Left kidney (tissue), 2 donors: Measurements from ENCODE around the gene PARD3. TPM values are rescaled to one million over a fixed set of nuclear protein-coding genes. Genes with fewer than 3 reads are reported as not detected.
"Not testable (repeated sequence)": the region's sequence is repeated elsewhere in the genome, so short reads cannot be mapped to it uniquely, and the experiment has no call there.

Source experiments
- DNase-seq: peaks from one replicate; pipeline ENCODE4 v3.0.0-alpha.2; 2013
- polyA plus RNA-seq: library from polyadenylated mRNA; unstranded; fragments of 120-200 nt; gene quantifications from one replicate; pipeline ENCODE4 v1.2.1, GENCODE V29; 2013; ENCODE audit not compliant: insufficient read length

The PARD3 gene
- polyA plus RNA-seq, 1 donor, result 81.9 TPM

DNA sequence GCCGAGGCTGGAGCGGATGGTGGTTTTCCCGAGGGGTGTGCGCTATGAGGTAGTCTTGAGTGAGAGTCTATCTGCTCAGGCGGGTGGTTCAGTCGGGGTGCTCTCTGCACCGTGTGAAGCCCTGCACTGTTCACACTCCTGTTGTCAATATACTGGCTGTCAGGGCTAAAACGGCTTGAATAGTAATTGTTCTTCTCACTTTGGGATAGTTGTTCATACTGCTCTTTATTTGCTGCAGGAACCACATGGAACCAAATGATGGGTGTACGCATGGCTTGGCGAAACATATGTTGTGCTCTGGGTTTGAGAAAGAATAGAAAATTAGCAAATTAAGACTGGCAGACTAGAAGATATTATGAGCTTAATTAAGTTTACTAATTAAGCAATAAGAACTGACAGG, 432.5 kb downstream of the PARD3 start:
- DNase-seq, result no peak

DNA sequence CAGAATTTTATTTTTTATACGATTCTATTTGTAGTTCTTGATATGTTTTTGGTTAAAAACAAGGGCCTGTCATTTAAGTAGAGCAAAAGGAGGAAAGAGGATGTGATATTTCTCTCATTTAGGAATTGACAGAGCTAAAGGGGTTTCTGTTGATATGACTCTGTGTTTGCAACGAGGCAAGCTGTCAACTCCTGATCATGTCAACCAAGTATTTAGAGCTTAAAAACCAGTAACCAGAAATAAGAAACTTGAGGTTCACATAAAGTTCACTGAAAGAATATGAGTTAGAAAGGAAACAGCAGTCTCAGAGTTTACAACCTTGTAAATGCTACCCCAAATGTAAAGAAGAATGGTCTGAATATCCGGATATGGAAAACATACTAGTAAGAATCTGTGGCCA, 434.2 kb downstream of the PARD3 start:
- DNase-seq, result no peak

DNA sequence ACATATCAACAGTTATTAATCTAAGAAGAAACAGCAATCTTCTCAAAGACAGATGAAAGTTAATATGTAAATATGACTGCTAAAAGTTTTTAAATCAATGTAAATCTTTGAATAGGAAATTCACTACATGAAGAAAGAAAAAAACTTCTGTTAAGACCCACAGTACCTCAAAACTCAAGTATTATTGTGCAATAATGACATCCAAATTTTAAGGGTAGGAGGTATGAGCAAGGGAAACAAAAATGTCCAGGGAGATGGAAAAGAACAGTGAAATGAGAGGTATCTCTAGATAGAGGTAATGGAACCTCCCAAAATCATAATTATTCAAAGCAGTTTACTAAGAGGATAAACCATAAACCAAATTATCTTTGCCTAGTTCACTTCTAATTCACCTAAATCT, 436.8 kb downstream of the PARD3 start:
- no peak for DNase-seq

DNA sequence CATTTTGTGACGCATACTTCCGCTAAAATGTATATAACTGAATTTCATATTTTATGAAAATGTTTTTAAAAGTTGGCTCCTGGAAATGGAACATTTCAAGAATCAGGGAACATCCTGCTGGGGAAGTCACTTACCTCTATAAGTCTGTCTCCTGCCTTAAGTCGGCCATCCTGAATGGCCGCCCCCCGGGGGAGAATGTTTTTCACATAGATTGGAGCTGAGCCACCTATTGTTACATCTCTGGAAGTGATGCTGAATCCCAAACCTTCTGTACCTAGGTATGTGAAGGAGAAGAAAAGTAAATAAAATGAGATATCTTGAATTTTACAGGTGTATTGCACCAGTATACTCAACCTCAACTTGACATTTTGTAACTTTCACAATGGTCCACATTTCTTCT, 437.3 kb downstream of the PARD3 start:
- DNase-seq, result no peak

DNA sequence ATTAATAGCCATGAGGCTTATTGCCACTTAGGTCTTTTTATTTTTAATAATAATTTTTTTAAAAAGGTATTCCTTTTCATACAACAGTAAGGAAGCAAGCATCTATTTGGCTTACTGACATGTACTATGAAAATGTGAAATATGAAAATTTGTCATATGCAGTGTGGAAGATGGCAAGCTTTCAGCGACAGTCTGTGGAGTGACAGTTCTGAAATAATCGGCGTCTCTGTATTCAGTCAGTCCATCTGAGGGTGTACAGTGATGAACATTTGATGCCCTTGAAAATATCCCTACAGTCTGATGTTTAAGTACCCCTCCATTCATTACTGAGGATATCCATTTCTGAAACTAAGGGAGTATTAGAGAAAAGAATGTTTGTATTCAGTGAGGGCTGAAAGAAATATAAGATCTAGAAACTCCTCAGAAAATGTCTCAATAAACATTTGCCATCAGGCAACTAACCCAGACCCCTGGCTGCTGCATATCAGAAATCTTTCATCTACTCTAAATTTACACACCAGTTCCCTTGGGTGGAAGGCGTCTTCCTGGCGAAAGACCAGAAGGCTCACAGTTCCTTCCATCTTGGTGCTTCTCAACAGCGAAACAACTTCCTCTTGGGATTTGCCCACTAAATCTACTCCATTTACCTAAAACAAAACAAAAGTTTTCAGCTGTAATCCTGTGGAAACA, 440.6 kb downstream of the PARD3 start:
- DNase-seq, result no peak

DNA sequence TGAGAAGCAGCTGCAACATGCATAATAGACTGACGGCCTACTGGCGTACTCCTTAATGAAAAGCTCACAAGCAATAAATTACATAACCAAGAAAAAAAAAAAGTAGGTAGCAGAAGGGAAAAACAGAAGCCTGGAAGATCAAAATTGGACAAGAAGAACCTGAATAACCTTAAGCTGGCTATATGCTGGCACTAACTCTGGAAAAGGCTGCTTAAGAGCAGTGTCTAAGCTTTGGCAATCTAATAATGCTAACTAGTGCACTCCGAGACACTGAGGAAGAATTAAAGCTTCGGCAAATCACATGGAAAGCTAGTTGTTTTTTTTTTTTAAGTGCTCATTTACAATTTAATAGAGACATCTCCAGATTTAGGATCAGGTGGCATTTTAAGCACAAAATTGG, 441.9 kb downstream of the PARD3 start:
- no peak for DNase-seq

DNA sequence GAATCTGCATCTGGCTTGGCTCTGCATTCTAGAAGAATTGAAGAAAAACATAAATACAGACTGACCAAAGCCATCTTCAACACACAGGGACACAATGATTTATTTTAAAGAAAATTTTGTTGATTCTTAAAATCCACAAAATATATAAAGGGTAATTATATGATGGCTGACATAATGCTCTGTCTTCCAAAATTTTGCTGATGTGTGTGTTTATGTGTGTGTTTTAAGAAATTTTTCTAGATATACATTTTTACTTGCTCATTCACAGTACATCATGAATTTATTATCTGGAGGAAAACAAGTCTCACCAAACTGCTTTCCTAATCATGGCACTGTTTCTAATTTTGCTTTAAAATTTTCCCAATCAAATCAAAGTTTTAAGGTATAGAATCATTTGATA, 442.6 kb downstream of the PARD3 start:
- DNase-seq, result no peak

DNA sequence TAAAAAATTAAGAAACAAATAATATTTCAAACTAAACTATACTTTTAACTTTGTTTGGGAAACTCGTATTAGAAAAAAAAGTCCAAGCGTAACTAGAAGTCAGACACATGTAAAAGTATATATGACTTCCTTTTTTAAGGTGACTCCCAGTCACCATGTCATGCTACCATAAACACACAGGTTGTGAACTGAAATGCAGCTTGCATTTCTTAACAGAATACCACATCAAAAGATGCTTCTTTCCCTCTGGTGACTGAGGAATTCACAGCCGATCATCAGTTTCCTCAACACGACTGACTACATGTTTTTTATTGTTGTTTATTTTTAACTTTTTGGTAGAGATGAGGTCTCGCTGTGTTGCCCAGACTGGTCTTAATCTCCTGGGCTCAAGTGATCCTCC, 445.0 kb downstream of the PARD3 start:
- no peak for DNase-seq

DNA sequence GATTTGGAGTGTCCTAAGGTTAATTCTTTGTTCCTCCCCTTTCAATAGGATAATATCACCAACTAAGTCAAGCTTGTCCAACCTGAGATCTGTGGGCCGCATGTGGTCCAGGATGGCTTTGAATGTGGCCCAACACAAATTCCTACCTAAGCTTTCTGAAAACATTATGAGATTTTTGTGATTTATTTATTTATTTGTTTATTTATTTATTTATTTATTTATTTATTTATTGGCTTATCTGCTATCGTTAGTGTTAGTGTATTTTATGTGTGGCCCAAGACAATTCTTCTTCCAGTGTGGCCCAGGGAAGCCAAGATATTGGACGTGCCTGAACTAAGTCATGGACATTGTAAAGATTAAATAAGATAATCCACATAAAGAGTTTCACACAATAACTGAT, 446.0 kb downstream of the PARD3 start:
- no peak for DNase-seq

DNA sequence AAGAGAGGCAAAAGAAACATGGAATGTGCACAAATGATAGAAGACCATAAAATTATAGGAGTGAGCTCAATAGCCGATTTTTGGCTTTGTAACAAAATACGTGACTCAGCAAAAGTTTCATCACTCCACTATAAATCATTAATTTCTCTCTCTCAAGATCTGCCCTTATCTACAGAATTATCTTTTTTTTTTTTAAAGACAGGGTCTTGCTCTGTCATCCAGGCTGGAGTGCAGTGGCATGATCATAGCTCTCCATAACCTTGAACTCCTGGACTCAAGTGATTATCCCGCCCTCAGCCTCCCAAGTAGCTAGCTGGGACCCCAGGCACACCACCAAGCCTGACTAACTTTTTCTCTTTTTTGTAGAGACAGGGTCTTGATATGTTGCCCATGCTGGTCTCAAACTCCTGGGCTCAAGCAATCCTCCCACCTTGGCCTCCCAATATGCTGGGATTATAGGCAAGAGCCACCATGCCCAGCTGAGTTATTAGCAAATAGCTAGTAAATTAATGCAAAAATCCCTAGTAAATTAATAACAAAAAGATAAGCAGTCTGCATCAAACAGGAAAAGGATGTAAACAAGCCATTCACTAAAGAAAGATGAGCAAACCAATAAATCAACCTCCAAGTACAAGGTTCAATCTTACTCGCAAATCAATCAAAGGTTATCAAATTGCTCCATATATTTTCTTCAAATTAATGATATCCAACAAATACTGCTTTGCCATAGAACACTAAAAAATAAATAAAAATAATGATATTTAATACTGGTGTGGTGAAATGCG, 450.7 kb downstream of the PARD3 start:
- DNase-seq, result no peak

DNA sequence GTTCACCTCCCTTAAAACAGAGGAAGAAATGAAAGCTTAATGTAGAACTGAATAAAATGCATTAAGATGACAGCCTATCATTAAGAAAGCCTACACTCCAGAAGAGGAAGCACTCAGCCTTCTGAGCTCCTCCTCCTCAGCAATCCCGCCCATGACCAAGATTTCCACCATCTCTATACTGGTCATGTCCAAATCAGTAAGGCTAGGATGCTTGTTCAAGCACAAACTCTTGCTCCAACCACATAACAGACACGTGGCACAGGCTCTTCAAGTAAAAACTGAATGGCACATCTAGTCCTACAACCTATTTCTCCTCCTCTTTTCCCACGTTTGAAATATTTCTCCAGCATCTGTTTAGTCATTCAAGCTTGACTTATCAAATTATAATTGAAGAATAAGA, 454.1 kb downstream of the PARD3 start:
- DNase-seq, result no peak

DNA sequence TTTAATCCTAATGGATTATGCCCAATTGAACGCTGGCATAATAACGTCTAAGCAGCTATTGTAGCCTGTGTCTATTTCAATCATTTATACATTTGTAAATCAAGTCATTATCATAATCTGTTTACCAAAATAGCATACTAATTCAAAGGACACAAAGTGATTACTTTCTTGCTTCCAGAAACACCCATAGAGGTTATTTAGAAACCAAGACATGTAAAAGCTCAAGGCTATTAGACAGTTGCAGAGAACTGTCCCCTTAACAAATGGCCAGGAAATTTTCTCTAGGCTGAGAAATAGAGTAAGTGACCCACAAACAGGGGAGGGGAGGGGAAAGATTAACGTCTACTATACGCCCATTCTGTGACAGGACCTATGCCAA, 455.7 kb downstream of the PARD3 start:
- DNase-seq, result no peak

DNA sequence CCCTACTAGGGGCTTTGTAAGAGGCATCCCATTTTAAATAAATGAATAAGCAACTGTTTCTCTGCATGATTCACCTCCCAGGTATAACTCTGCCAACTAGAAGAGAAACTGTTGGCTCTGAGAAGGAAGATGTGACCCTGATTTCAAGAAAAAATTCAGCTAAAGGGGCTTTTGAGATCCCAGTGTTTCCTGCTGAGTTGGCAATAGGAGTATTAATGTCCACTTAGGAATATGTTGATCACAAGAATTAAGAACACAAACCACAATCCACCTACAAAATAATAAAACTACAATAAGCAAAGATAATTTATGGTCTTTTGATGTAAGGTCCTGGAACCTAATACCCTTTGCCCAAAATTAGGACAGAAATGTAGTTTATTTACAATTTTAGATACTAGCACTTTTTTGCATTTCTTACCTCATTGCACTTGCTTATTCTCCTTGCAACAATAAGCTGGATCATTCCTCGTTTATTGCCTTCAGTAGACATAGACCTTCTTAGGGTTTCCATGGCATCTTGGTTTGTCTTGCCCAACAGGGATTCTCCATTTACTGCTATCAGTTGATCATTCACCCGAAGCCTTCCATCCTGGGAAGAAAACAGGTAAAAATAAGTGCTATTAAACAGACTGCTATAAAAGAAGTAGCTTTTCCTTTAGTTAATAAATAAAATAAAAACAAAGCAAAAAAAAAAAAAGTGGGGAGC, 456.2 kb downstream of the PARD3 start:
- DNase-seq, result no peak

DNA sequence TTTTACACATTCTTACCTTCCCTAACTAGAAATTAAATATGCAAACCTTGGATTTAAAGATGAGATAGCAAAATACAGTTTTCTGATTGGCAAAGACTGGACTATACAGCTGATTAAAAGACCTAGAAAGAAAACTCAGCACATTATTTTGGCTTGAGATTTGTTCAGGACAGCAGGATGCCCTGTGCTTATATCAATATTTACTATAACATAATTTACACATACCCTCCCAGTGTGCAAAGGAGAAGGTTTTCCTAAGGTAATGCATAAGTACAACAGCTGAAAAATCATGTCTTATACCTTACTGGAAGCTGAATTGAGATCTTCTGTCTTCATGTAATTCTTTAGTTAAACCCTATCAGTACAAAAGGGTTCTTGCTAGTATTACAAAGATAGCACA, 458.6 kb downstream of the PARD3 start:
- DNase-seq, result no peak

DNA sequence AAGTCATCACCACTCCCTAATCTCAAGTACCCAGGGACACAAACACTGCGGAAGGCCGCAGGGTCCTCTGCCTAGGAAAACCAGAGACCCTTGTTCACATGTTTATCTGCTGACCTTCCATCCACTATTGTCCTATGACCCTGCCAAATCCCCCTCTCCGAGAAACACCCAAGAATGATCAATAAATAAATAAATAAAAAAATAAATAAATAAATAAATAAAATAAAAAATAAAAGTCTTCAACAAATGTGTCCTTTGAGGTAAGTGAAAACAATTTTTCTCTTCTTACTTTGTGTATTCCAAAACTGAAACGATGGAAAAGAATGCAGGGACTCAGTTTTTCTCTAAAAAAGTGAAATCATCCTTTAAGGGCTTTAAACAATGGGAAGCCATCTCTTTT, 461.6 kb downstream of the PARD3 start:
- DNase-seq, result not testable (repeated sequence)

DNA sequence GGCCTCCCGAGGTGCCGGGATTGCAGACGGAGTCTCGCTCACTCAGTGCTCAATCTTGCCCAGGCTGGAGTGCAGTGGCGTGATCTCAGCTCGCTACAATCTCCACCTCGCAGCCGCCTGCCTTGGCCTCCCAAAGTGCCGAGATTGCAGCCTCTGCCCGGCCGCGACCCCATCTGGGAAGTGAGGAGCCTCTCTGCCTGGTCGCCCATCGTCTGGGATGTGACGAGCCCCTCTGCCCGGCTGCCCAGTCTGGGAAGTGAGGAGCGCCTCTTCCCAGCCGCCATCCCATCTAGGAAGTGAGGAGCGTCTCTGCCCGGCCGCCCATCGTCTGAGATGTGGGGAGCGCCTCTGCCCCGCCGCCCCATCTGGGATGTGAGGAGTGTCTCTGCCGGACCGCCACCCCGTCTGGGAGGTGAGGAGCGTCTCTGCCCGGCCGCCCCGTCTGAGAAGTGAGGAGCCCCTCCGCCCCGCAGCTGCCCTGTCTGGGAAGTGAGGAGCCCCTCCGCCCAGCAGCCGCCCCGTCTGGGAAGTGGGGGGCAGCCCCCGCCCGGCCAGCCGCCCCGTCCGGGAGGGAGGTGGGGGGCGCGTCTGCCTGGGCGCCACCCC, 462.4 kb downstream of the PARD3 start:
- DNase-seq, result not testable (repeated sequence)

DNA sequence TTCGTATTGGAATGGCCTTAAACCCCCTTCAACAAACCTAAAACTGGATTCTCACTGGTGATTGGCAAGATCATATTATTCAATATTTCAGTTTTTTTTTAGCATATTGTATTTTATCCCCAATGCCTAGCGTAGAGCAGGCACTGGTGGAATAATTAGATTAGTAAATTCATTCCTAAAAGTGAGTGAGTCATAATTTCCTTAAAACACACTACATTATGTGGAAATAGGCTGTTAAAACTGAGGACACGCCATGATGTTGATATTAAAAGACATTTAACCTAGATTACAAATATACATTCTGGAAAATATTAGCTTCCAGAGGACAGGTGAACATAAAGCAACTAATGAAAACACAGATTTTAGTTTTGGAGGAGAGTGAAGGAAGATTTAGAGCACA, 463.9 kb downstream of the PARD3 start:
- DNase-seq, result no peak

DNA sequence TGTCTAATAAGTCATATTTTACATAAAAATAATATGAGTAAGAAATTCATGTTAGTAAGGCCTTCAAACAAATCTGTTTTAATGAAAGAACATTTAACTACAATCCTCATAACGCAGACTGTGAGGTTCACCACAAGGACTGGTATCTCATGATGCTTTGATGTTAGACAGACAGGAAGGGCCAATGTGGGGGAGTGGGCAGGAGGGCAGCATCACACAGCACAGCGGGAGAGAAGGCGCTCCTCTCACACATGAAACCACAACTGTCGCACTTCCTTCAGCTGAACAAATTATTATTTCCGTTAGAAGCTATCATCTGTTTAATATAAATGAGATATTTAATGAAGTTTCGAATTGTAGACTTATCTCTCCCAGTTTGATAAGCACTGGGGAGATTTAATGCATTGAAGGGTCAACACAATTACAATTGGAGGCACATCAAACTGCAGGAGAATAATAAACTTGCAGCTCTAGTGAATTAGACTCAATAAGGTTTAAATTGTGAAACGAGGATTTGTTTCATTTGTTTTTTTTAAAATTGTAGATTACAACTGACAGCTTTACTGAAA, 466.1 kb downstream of the PARD3 start:
- DNase-seq, result no peak

DNA sequence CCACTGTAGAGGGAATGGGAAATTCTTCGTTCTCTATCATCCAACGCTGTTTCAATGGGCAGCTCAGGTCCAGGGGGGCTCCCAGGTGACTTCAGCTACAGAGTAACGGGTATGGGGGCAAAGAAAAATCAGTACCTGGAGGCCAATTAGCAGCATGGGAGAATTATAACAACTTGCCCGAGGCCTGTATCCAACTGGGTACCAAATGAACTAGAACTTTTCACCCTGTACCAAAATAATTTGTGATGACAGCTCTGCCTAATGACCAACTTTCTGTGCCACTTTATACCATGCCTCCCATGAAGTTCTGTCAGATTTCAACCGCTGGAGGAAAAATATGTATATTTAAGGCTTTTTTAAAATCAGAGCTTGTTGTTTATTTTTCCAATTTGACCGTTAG, 467.1 kb downstream of the PARD3 start:
- no peak for DNase-seq

DNA sequence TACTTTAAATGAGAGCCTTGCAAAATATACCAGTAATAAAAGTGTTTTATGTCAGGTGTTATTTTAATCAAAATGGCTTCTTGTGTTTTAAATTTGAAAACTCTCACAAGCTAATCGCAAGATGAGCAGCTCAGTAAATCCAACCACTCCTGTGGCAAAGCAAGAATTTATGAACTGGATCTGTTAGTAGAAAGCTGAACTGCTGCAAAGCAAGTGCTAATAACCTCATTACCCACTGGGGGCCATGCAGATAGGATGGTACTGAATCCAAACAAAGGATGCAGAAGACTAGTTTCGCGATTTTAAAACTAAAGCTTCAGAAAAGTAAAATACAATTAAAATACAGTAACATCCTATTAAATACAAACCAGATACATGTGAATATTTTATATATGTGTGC, 468.0 kb downstream of the PARD3 start:
- no peak for DNase-seq

DNA sequence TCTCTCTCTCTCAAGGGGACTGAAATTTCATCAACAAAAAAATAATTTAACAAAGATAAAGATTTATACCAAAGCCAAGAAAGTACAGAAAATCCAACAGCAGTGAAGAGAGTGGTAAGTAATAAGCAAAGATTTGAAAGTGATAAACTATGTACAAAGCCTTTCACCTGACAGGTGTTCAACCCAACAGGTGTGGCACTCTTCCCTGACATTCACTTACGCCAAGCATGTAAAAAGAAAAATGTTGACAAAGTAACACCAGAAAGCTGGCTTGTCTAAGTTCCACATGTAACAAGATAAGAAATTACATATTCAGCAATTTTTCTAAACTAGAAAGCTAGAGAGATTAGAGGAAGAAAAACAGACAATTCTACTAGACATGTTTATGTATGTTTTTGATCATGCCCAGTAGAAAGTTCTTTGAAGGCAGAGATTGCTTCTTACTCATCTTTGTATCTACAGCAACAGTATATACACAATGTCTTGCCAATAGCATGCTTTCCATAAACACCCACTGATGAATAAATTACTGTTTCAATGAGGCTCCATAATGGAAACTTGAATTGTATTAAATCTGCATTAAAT, 468.5 kb downstream of the PARD3 start:
- DNase-seq, result no peak

DNA sequence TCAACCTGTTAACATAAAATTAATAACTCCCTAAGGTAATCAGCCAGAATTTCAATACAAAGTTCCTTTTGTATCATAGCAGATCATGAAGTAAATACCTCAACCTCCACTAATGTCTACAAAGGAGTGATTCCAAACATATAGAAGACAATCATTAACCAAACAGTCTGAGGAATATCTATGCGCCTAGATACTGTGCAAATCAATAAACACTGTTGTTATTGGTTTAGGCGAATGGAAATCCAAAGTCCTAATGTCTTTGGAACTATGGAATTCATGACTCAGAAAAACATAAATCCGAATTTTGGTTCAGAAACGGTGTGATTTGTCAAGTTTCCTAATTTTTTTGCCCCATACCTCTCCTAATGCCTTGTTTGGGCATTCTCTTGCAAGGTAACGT, 469.7 kb downstream of the PARD3 start:
- DNase-seq, result no peak
